ENCODE results near the gene BBS9. TPM values are rescaled to one million over a fixed set of nuclear protein-coding genes. Genes with fewer than 3 reads are reported as not detected.
A peak's percentile ranks its signal among the peaks of the same experiment; 100 is the strongest.

BBS9 gene
- total RNA-seq, 4 donors from 2014 or later = 11.2 to 34.5 (median 20.4) TPM

- H3K36me3 ChIP-seq = peaks cover 0 to 10% of the 10 kb centered on the region in 2 donors
- ATAC-seq = no peak
- H3K4me3 ChIP-seq = no peak overlapping the region
- no peaks in the 10 kb centered on the region for H3K27me3 ChIP-seq
- no peak overlapping the region for H3K27ac ChIP-seq
- H3K4me1 ChIP-seq = peaks cover 2 to 13% (median 5%) of the 10 kb centered on the region in 3 donors
- WGBS, 2 donors (ENCODE audit: low coverage in 1 of 2) = 75 to 95% methylated on average over 2 of the region's 2 CpGs
- H3K9me3 ChIP-seq = no peaks in the 10 kb centered on the region
- TF ChIP-seq CTCF (IDR thresholded peaks at IDR 0.05) (no peak), EP300 (IDR thresholded peaks at IDR 0.05) (no peak), POLR2A (IDR thresholded peaks at IDR 0.05) (no peak), POLR2AphosphoS5 (IDR thresholded peaks at IDR 0.05) (no peak)
Observed at GRCh38 chr7:33155811-33156210, 26.4 kb downstream of the BBS9 start.

- no peak overlapping the region for H3K27ac ChIP-seq
- TF ChIP-seq POLR2AphosphoS5 (IDR thresholded peaks at IDR 0.05) = no peak
- no peak for TF ChIP-seq EP300 (IDR thresholded peaks at IDR 0.05)
- no peak for TF ChIP-seq CTCF (IDR thresholded peaks at IDR 0.05)
- TF ChIP-seq POLR2A (IDR thresholded peaks at IDR 0.05) = no peak
- no peaks in the 10 kb centered on the region for H3K27me3 ChIP-seq
- ATAC-seq = no peak
- H3K9me3 ChIP-seq = no peaks in the 10 kb centered on the region
- peaks cover 0 to 10% of the 10 kb centered on the region in 2 donors for H3K36me3 ChIP-seq
- no peak overlapping the region for H3K4me3 ChIP-seq
- WGBS, 2 donors (ENCODE audit: low coverage in 1 of 2) = 95% methylated on average over 2 of the region's 2 CpGs
- peaks cover 2 to 13% (median 5%) of the 10 kb centered on the region in 3 donors for H3K4me1 ChIP-seq
Observed at GRCh38 chr7:33156441-33156840, 27.1 kb downstream of the BBS9 start.

GRCh38 chr7:33157311-33157710, 27.9 kb downstream of the BBS9 start:
- Histone ChIP-seq H3K36me3 (peaks cover 0 to 10% of the 10 kb centered on the region in 2 donors), H3K4me1 (peaks cover 2 to 13% (median 5%) of the 10 kb centered on the region in 3 donors), H3K27me3 (no peaks in the 10 kb centered on the region), H3K4me3 (no peak overlapping the region), H3K27ac (peak overlapping the region; percentile 18 to 54 (median 38)), H3K9me3 (no peaks in the 10 kb centered on the region)
- no peak for ATAC-seq
- WGBS, 2 donors (ENCODE audit: low coverage in 1 of 2) = 0 to 25% methylated on average over 1 of the region's 1 CpG
- TF ChIP-seq EP300 (IDR thresholded peaks at IDR 0.05) (no peak), POLR2A (IDR thresholded peaks at IDR 0.05) (no peak), CTCF (IDR thresholded peaks at IDR 0.05) (no peak), POLR2AphosphoS5 (IDR thresholded peaks at IDR 0.05) (no peak)

GRCh38 chr7:33157781-33158180, 28.4 kb downstream of the BBS9 start:
- H3K27ac ChIP-seq = peak overlapping the region in 3 of 4 donors; percentile 32 to 54 (median 44)
- 84 to 100% methylated on average over 1 to 2 of the region's 2 CpGs for WGBS, 2 donors (ENCODE audit: low coverage in 1 of 2)

More at GRCh38 chr7:33157781-33158180, 28.4 kb downstream of the BBS9 start:
- peaks cover 0 to 10% of the 10 kb centered on the region in 2 donors for H3K36me3 ChIP-seq
- H3K4me3 ChIP-seq = no peak overlapping the region
- TF ChIP-seq POLR2AphosphoS5 (IDR thresholded peaks at IDR 0.05) = no peak
- no peak for TF ChIP-seq POLR2A (IDR thresholded peaks at IDR 0.05)
- no peak for TF ChIP-seq EP300 (IDR thresholded peaks at IDR 0.05)
- TF ChIP-seq CTCF (IDR thresholded peaks at IDR 0.05) = no peak
- H3K4me1 ChIP-seq = peaks cover 2 to 13% (median 5%) of the 10 kb centered on the region in 3 donors
- ATAC-seq = no peak
- no peaks in the 10 kb centered on the region for H3K27me3 ChIP-seq
- H3K9me3 ChIP-seq = no peaks in the 10 kb centered on the region

All from gastroesophageal sphincter (tissue), 4 donors.